Prostate gland (tissue), 2 donors: ENCODE results near the gene WDR72.

Experiments used
- CTCF ChIP-seq, 4 experiments: fragments of 200-600 bp in 2 of 4; fragments of 450-650 bp in 2 of 4; sonication (generic) in 2 of 4; IDR thresholded peaks; 1 replicate in 3 of 4; 2 replicates in 1 of 4; pipeline ENCODE4 v1.5.1; 2016 to 2019; ENCODE audit warnings: antibody characterized with exemption in 4 of 4, mild to moderate bottlenecking in 2 of 4, moderate library complexity in 2 of 4
- POLR2A ChIP-seq: fragments of 450-650 bp; IDR thresholded peaks from one replicate; pipeline ENCODE4 v1.6.1; 2016; ENCODE audit warnings: antibody characterized with exemption, mild to moderate bottlenecking

GRCh38 chr15:53791581-53791980, 32.1 kb upstream of the WDR72 start:
- no peak for TF ChIP-seq CTCF (IDR thresholded peaks at IDR 0.05)
- no peak for TF ChIP-seq POLR2A
